HG03108 (cell line): ENCODE data around the gene KCND3.

Experiments used
- ATAC-seq: cut with Tn5 transposase; IDR thresholded peaks from one replicate; pipeline ENCODE4 v1.9.1; 2021; ENCODE audit warnings: moderate library complexity; ENCODE audit not compliant: unreplicated experiment

Gene KCND3

DNA sequence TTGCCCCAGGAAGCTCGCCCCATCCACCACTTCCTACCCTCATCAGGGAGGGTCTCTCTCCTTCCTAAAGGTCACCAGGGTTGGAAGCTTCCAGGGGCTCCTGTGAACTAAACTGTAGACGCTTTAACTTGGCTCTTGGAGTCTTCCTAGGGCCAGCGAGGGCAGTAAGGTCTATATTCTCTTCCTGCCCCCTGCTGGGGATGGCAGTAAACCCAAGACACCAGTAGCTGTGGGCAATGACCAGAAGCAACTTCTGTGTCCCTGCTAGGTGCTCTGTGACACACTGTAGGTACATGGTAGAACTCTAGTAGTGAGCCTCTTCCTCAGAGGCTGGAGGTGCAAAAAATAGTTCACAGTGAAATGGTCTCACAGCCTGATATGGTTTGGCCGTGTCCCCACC lies 30.0 kb downstream of the KCND3 start:
- ATAC-seq: no peak

DNA sequence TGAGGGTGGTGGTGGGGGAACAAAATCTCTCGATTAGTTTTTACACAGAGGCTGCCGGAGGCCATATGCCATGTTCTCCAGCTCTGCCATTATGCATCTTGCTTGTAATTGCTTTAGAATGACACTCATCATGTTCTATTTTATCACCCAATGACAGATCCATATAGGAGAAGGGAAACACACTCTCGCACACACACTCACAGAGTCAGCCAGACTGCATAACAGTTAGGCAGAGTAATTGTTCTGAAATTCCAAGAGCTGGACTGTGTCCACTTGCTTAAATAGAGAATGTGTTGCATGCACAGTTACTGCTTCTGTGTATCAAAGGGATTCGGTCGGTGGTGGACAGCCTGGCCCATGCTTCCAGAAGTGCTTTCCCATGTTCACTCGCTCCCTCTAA lies 30.6 kb downstream of the KCND3 start:
- no peak for ATAC-seq

DNA sequence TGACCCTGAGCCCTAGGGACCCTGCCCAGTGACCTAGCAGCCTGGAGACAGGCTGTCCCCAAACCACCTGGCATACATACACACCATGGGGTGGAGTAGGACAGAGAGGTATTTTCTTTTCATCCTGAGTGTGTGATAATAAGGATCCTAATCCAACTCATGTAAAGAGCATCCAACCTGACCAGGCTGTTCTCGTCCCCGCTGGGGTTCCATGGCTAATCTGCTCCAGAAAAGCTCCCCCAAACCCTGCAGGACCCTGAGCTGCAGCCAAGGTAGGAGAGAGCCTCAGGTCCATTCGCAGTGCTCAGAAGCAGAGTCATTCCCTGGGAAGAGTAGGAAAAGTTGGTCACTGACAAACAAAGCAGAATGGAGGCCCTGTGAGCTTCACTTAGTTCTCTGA lies 31.4 kb downstream of the KCND3 start:
- ATAC-seq: no peak

DNA sequence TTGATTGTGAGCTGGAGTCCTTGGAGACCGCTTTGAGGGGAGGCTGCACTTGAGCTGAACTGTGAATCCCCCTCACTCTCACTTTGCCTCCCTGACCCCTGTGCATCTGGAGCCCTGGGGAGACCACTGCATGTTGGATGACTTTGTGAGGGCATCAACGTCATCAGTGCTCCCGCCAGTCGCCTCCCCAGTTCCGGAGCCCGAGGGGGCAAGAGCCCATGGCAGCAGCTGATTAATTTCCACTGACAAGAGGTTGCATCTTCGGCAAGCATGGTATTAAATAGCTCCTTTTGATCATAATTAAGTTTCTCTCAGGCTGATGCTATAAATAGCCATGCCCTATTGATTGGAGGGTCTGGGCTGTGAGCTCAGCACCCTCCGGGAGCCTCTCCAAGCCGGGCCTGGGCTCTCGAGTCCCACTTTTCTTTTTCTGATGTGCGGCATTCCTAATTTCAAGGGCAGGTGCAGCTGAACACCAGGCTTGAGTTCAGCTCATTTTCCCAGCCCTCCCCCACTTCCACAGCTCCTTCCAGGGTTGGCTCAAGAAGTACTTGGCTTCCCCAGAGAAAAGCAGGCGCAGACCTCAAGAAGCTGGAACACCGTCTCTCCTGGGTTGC lies 33.2 kb downstream of the KCND3 start:
- ATAC-seq: no peak

DNA sequence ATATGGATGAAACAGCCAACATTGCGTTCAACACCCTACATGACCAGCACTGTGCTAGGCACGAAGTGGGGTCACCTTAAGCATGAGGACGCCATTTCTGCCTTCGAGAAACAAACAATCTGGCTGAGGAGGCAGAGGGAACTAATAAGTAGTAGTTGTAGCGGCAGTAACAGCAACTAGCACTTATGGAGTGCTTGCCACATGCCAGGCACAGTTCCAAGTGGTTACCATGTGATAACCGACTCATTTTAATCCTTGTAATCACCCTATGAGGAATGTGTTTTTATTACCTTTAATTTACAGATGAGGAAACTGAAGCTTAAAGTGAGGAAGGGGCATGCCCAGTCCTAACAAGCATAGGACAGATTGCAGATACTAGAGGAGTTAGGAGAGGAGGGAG lies 33.7 kb downstream of the KCND3 start:
- ATAC-seq: no peak

DNA sequence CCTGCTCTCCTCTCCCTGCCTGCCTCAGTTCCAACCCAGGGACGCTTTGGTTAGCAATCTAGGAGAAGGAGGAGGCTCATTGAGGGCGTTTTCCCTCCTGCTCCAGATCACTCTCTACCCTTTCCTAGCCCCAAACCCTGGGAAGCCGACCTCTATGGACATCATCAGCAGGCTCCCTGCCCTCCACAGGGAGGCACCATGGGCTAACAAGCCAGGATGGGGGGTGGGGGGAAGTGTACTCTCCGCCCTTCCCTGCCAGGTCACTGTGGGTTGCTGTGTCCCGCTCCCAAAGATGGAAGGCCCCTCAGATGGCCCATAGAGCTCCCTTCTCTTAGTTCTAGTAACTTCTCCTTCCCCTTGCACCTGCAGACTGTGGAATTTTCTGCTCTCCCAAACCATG lies 35.7 kb downstream of the KCND3 start:
- ATAC-seq: no peak

DNA sequence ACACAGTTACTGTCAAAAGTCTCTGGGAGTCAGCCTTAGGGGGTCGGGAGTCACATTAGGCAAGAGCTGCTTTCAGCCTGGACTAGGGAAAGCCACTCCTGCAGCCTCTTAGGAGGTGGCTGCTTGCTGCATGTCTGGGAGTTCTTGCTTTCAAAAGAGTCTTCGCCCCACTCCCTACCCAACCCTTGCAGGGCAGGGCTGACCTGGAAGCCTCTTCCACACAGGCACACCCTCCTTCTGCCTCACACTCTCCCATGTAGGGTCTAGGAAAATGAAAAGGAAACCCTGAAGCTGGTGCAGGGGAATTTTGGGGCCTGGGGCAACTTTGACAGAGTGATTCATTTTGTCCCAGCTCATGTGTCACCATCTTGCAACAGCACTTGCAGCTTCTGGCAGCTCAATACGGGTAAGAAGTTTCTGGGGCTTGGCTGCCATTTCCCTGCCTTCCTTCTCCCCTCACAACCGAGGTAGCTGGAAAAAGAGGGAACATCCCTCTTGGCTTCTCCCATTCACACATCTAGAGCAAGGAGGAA lies 37.3 kb downstream of the KCND3 start:
- ATAC-seq: no peak

DNA sequence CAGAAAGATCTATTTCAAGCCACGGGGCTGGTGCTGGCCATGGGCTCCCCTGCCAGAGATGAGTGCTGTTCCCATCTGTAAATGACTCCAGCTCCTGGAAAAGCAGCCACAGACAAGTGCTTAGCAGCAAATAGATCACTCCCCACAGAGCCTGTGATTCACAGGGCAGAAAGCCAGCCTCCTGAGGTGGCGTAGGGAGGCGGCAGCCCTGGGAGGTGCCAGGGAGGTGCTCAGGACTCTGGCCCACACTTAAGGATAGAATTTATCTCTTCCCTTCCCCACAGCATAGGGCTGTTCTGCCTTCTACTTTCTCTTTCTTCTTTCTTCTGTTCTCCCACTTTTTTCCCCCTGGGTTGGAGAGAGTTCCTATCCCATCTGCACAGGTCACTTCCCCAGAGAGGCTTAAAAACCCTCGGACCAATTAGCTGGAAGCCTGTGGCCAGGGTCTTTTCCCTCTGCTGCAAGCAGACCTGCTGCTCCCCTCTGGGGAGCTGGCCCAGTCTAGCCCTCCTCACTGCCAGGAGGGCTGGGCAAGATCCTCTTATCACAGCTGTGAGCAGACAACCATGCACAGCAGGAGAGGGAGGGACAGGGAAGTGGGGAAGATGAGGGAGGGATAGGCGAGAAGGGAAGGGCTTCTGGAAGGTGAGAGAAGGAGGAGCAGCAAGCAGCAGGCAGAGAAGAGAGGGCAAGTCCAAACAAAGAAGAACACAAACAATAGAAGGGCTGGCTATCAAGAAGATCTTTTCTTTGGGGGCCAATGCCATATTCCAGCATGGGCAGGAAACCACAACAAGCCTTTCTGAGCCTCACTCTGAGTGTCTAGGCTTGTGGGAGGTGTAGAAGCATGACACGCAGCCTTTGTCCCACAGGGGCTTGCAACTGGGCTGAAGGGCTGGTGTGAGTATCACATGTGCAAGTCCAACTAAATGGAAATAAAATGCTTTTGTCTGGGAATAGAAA lies 41.0 kb downstream of the KCND3 start:
- ATAC-seq: no peak

DNA sequence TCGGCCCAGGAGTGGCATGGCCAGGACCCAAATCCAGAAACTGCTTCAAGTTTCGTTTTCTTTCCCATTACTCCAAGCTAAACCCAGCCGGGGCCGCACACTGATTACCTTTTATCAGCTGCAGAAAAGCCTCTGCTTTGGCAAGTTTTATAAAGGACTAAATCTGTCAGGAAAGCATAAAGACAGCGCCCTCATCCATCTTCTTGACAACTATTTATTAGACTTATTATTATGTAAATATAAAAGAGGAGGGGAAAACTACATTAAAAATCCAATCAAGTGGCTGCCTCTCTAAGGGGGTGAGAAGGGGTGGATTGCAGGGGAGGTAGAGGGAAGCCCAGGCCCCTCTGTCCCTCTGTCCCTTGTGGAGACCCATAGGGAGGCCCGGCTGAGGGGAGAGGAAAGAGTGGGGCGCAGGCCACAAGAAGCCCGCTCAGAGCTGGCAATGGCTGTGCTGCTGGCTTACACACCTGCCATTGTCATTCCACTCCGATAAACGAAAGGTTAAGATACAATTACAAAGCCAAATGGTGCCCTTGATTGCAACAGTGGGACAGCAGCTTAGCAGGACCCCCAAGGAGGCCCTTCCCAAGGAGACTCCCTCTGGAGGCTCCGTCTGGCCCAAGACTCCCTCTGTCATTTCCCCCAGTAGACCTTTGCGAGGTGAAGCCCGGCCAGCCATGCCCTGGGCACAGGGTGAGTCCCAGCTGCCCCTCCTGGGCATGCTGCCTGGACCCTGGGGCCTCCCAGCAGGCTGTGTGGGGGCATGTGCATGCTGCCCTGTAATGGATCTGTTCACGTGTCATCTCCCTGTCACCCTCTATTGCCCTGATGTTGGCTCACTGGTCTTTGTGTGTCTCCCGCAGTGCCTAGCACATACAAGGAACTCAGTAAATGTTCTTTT lies 45.4 kb downstream of the KCND3 start:
- no peak for ATAC-seq

DNA sequence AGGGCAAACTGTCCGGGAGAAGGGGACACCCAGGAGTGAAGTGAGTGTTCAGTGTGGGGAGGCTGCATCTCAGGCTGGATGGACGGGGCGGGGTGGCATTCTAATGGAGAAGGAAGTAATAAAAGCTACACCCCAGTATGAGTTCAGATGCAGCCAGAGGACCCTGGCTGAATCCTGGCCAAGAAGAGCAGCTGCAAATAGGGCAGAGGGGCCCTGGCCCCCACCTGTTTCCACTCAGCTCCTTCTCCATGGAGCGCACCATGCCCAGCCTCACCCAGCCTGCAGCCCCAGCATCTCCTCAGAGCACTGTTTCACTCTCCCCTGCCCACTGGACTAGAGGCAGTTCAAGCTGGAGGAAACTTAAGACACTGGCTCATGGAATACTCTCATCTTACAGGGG lies 46.4 kb downstream of the KCND3 start:
- no peak for ATAC-seq

DNA sequence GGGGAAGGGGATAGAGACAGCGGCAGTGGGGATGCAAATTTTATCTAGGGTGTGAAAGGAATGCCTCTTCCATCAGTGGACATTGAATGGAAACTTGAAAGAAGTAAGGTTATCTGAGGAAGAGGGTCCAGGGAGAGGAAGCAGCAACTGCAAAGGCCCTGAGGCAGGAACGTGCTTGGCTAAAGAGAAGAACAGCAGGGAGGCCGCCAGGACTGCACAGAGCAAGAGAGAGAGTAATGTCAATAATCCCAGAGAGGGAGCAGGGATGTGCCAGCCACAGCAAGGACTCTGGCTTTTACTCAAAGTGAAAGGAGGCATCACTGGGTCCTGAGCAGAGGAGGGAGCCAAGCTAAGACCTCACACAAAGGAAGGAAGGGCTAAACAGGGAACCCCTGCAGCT lies 50.9 kb downstream of the KCND3 start:
- ATAC-seq: no peak

DNA sequence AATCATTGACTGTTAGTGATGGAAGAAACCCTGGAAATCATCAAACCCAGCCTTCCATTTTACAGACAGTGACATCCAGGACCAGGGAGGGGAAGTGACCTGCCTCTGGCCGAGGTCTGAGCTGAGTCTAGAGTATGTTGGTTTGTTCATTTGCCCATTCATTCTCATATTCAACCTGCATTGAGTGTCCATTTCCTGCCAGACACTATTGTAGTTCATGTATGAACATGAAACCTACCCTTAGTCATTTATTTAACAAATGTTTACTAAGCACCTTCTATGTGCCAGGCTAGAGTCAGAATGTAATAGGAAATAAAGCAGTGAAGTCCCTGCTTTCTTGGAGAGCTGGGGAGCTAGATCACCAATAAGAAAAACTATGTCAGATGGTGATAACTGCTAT lies 51.3 kb downstream of the KCND3 start:
- ATAC-seq: no peak

DNA sequence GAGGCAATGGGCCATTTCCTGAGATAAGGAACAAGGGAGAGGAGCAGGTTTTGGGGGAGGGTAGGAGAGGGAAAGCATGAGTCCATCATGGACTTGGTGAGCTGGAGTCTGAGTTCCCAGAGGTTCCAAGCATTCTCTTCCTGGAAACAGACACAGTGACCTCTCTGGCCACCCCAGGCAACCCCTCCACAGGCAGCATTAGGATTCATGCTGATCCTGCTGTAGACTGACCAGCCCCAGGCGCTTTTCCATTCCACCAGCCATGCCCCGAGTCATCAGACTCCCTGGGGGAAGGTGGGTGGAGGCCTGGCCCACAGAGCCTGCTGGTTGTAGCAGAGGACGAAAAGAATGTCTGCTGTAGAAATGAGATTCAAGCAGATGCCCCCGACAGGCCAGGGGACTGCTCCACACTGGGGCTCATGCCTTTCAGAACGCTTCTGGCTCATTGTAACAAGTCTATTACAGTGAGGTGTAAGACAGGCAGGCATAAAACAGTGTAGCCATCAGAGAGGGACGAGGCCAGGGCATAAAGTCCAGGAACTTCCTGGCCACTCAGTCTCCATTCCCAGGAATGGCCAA lies 52.2 kb downstream of the KCND3 start:
- no peak for ATAC-seq

DNA sequence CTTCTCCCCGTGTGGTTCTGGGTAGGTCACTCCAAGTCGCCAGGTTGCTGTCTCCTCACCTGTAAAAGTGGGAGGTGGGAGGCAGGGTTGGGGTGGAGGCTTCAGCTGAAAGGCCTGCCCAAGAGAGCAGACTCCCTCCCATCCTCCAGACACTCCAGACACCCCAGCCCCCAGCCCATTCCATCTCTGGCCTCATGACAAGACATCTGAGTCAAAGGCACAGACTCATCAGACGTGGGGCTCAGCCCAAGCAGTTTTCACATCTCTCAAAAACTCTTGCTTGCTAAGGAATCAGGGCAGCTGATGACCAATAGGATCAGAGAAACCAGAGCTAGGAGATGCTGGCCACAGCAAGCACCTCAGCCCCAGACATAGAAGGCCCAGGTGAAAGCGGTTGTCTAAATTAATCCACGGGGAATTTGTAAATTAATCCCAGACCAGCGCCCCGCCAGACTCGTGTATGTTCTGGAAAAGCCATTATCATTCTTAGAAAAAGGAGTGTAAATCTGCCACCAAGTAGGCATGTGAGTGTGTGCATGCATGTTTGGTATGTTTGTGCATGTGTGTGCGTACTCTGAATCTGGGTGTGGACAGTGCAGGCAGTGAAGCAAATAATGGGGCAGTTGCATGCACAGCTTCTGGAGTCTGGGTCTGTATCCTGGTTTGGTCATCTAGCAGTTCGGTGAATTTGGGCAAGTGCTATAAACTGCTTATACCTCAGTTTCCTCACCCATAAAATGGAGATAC lies 55.2 kb downstream of the KCND3 start:
- ATAC-seq: no peak

DNA sequence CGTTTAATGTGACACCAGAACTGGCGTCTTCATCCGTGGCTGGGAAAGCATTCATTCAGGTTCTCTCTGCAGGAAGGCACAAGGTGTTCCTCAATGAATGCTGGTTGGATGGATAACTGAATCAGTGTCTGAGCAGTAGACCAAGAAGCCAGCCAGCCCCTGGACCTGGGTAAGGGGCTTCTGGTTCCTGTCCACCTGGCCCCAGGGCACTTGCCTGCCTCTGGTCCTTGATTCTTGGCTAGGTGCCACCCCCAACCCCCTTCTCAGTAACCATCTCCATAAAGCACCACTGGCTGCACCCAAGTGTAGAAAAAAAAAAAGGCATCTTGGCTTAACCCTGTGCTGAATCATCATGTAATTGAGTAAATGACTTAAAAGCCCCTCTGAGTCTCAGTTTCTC lies 59.1 kb downstream of the KCND3 start:
- no peak for ATAC-seq

DNA sequence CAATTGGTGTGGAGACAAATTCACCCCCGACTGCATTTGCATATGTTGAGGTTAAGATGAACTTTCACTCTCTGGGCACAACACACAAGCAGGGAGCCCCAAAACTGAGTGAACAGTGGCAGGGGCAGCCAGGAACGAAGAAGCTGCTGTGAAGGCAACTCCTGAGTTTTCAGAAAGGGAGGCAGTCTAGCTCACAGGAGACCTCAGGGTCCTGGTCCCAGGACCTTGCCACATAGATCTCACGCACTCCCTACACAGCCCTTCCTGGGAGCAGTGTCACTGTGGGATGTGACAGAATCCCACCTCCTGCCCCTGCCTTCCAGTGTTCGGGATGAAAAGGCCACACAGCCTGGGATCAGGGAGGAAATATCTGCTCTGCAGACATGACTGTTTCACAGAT lies 60.9 kb downstream of the KCND3 start:
- no peak for ATAC-seq

DNA sequence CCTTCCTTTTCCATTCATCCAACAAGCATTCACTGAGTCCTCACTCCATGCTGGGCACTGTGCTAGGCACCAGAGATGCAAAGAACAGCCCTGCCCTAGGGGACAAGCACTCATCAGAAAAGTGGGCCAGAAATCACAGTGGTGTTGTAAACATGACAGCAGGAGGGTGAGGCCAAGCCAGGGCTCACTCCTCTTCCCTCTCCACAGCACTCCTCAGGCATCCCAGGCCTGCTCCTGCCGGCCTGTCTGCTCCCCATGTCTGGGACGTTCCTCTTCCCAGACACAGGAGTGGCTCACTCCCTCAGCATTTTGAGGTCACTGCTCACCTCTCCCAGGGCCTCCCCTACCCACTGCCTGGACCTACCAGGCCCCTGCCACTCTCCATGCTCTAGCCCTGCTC lies 61.8 kb downstream of the KCND3 start:
- ATAC-seq: no peak

DNA sequence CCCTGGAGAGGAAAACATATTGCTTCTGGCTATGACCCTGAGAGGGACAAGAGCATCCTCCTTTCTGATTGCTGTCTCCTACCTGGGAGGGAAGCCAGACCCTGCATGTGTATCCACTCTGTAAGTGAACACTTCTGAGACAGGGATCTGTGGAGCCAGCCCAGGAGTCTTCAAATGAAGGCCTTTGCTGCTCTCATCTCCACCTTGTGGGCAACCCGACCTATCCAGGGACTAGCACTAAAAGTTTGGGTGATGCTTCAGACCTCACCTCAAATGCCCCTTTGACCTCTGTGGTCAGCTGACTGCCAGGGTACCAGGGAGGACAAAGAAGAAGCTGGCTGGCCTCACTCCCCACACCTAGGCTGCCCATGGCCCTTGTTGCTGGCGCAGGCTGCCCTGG lies 64.7 kb downstream of the KCND3 start:
- ATAC-seq: no peak

DNA sequence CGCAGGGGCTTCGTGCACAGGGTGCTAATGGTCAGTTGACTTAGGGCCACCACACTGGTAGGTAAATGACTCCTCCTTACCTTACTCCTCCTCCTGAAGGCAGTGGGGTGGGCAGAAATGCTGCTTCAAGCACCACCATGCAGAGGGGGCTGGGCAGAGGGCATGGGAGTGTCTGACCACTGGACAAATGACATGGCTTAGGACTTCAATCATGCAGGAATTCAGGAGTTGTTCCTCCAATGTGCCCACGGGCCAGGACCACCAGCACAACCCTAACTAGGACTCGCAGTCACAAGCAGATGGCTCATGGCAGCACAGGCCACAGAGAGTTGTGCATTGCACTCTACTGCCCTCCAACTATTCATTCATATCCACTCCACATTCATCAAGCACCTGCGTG lies 65.7 kb downstream of the KCND3 start:
- ATAC-seq: no peak

DNA sequence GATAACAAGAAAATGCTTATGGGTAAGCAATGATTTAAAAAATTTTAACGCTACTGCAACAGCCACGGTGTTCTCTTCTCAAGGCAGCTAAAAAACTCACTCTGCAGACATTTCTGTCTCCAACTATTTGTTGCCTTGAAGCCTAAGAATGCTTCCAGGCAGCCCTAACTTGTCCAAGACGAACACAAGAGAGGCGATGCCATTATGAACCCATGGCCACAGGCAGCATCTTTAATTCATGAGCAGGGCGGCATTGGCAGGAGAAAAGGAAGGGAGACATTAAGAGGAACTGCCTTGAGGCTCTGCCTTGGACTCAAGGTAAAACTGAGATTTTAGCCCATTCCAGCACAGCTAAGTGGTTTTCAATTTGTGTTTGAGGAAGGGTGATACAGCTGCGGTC lies 67.5 kb downstream of the KCND3 start:
- ATAC-seq: no peak
